ENCODE data around the gene KIAA1614. TPM values are rescaled to one million over a fixed set of nuclear protein-coding genes. Genes with fewer than 3 reads are reported as not detected.

KIAA1614 gene
- total RNA-seq, 1 donor: 6.9 TPM

GRCh38 chr1:180898441-180899219 lies 14.1 kb upstream of the KIAA1614 start:
- DNase-seq (ENCODE audit: low read depth): no peak
- no peak overlapping the region for H3K4me3 ChIP-seq (ENCODE audit: low read depth, low read length)
- no peak for TF ChIP-seq CTCF (IDR thresholded peaks at IDR 0.05; ENCODE audit: insufficient read depth, low read depth, low read length)

GRCh38 chr1:180899262-180899661 lies 13.4 kb upstream of the KIAA1614 start:
- no peak for TF ChIP-seq CTCF (IDR thresholded peaks at IDR 0.05; ENCODE audit: insufficient read depth, low read depth, low read length)
- H3K4me3 ChIP-seq (ENCODE audit: low read depth, low read length): no peak overlapping the region
- no peak for DNase-seq (ENCODE audit: low read depth)

- no peak for TF ChIP-seq CTCF (IDR thresholded peaks at IDR 0.05; ENCODE audit: insufficient read depth, low read depth, low read length)
Observed at GRCh38 chr1:180901076-180901990, 11.4 kb upstream of the KIAA1614 start.

GRCh38 chr1:180902541-180902940 lies 10.2 kb upstream of the KIAA1614 start:
- DNase-seq (ENCODE audit: low read depth): no peak
- H3K4me3 ChIP-seq (ENCODE audit: low read depth, low read length): no peak overlapping the region
- no peak for TF ChIP-seq CTCF (IDR thresholded peaks at IDR 0.05; ENCODE audit: insufficient read depth, low read depth, low read length)

More at GRCh38 chr1:180901076-180901990, 11.4 kb upstream of the KIAA1614 start:
- no peak overlapping the region for H3K4me3 ChIP-seq (ENCODE audit: low read depth, low read length)
- no peak for DNase-seq (ENCODE audit: low read depth)

GRCh38 chr1:180905927-180906326 lies 6.8 kb upstream of the KIAA1614 start:
- no peak for TF ChIP-seq CTCF (IDR thresholded peaks at IDR 0.05; ENCODE audit: insufficient read depth, low read depth, low read length)
- no peak overlapping the region for H3K4me3 ChIP-seq (ENCODE audit: low read depth, low read length)
- no peak for DNase-seq (ENCODE audit: low read depth)

- no peak for DNase-seq (ENCODE audit: low read depth)
- H3K4me3 ChIP-seq (ENCODE audit: low read depth, low read length): no peak overlapping the region
- TF ChIP-seq CTCF (IDR thresholded peaks at IDR 0.05; ENCODE audit: insufficient read depth, low read depth, low read length): no peak
Observed at GRCh38 chr1:180906511-180906910, 6.2 kb upstream of the KIAA1614 start.
